Mucosa of rectum (tissue), 2 donors: ENCODE results near the gene FAT2.

Source experiments
- H3K27ac ChIP-seq, 2 donors: one replicate each; pipeline ENCODE4 v1.7.0; 2013; ENCODE audit warnings: inconsistent platforms in 2 of 2, low read depth in 2 of 2, low read length in 2 of 2
- H3K27me3 ChIP-seq, 2 donors: one replicate each; pipeline ENCODE4 v1.7.0; 2013; ENCODE audit warnings: low read length in 2 of 2; ENCODE audit not compliant: control insufficient read depth in 2 of 2, insufficient read depth in 2 of 2
- H3K36me3 ChIP-seq, 2 donors: one replicate each; pipeline ENCODE4 v1.7.0; 2013; ENCODE audit warnings: low read length in 2 of 2; ENCODE audit not compliant: control insufficient read depth in 2 of 2, insufficient read depth in 2 of 2
- H3K4me1 ChIP-seq, 2 donors: one replicate each; pipeline ENCODE4 v1.7.0; 2013; ENCODE audit warnings: low read length in 2 of 2, mild to moderate bottlenecking in 1 of 2; ENCODE audit not compliant: control insufficient read depth in 2 of 2, insufficient read depth in 2 of 2
- H3K4me3 ChIP-seq, 2 donors: one replicate each; pipeline ENCODE4 v1.7.0; 2013; ENCODE audit warnings: low read length in 2 of 2
- H3K9ac ChIP-seq, 2 donors: one replicate each; pipeline ENCODE4 v1.7.0; 2013; ENCODE audit warnings: low read length in 2 of 2, low read depth in 1 of 2, mild to moderate bottlenecking in 1 of 2
- H3K9me3 ChIP-seq, 2 donors: one replicate each; pipeline ENCODE4 v1.7.0; 2013; ENCODE audit warnings: low read length in 2 of 2; ENCODE audit not compliant: control insufficient read depth in 2 of 2
- donor health status: healthy.
- donor health status: Normal muscosa, but diverticular disease.

Gene FAT2

DNA sequence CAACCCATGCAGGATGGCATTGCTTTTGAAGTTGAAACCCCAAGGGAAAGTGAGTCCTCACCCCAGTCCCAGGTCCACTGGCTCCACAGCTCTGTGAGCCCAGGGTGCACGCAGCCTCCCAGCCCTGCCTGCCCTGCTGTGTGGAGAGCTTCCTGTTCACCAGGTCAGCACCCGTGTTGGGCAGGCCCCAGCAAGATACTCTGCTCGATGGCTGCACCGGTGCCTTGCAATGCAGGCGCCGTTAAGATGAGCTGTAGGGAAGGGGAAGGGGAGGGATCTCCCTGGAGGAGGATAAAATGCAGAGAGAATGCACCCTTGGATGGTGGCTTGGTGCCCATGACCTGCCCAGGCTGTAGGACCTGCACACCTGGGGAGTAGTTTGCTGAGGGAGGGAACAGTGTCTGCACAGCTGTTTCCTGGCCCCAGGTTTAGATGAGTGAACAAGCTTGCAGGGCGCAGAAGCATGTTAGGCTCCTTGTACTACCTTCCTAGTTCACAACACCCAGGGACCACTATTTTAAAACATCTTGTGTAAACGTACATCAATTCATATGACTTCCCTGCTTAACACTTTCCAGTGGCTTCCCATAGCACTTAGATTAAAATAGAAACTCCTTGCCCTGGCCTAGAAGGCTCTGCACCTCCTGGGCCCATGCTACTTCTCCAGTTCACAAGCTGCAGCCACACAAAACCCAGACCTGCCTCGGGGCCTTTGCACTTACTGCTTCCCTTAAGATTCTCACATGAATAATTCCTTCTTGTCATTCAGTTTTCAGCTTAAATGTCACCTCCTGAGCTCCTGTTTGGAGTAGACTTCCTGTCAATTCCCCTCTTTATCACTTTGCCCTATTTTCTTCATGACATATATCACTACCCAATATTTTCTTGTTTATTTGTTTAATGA, 19.6 kb downstream of the FAT2 start:
- Histone ChIP-seq H3K4me3 (no peak overlapping the region), H3K27me3 (peaks cover 0 to 2% of the 10 kb centered on the region in 2 donors), H3K9ac (no peak overlapping the region), H3K27ac (no peak overlapping the region), H3K9me3 (no peaks in the 10 kb centered on the region), H3K4me1 (no peaks in the 10 kb centered on the region), H3K36me3 (no peaks in the 10 kb centered on the region)

GRCh38 chr5:151570512-151571269, 20.4 kb downstream of the FAT2 start:
- Histone ChIP-seq H3K27me3 (peaks cover 0 to 2% of the 10 kb centered on the region in 2 donors), H3K4me1 (no peaks in the 10 kb centered on the region), H3K9me3 (no peaks in the 10 kb centered on the region), H3K4me3 (no peak overlapping the region), H3K9ac (no peak overlapping the region), H3K27ac (no peak overlapping the region), H3K36me3 (no peaks in the 10 kb centered on the region)

DNA sequence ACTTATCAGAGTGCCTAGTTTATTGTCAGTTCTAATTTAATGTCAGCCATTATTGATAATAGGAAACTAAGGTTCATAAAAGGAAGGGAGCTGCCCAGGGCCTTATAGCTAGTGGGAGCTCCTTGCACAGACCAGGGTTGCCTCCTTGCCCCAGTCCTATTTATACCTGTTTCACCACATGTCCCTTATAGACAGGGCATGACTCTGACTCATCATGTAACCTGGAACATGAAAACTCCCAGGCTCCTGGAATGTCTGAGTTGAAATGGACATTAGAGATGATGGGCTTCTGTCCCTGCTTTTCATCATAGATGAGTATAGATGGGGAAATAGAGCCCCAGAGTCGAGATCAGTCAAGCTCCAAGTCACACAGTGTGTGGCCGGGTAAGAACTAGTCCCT, 21.1 kb downstream of the FAT2 start:
- Histone ChIP-seq H3K9ac (no peak overlapping the region), H3K4me1 (no peaks in the 10 kb centered on the region), H3K4me3 (no peak overlapping the region), H3K27me3 (peaks cover 0 to 2% of the 10 kb centered on the region in 2 donors), H3K27ac (no peak overlapping the region), H3K9me3 (no peaks in the 10 kb centered on the region), H3K36me3 (no peaks in the 10 kb centered on the region)

DNA sequence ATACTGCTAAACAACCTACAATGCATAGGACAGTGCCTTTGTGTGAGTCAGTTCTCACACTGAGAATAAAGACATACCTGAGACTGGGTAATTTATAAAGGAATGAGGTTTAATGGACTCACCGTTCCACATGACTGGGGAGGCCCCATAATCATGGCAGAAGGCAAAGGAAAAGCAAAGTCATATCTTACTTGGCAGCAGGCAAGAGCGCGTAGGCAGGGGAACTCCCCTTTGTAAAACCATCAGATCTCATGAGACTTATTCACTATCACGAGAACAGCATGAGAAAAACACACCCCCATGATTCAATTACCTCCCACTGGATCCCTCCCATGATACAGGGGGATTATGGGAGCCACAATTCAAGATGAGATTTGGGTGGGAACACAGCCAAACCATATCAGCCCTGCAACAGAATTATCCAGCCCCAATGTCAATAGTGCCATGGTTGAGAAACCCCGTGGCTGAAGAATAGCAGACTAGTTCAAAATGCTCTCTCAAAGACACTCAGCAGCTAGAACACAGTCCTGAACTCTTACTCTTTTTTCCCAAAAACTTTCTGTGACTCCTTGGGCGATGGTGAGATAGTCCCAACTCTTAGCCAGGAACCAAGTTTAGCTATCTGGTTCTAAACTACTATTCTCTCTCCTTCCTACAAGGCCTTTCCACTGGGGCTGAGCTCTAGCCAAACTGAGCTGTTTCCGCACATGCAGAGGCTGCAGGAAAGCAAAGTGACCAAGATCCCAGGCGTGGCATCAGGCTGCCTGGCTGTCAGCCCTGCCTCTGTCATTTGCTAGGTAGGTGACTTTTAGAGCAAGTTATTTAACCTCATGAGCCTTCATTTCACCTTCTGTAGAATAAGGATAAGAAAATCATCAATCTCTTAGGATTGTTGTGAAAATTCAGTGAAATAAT, 21.7 kb downstream of the FAT2 start:
- Histone ChIP-seq H3K36me3 (no peaks in the 10 kb centered on the region), H3K27me3 (peaks cover 0 to 2% of the 10 kb centered on the region in 2 donors), H3K4me1 (no peaks in the 10 kb centered on the region), H3K27ac (no peak overlapping the region), H3K9ac (no peak overlapping the region), H3K9me3 (no peaks in the 10 kb centered on the region), H3K4me3 (no peak overlapping the region)

DNA sequence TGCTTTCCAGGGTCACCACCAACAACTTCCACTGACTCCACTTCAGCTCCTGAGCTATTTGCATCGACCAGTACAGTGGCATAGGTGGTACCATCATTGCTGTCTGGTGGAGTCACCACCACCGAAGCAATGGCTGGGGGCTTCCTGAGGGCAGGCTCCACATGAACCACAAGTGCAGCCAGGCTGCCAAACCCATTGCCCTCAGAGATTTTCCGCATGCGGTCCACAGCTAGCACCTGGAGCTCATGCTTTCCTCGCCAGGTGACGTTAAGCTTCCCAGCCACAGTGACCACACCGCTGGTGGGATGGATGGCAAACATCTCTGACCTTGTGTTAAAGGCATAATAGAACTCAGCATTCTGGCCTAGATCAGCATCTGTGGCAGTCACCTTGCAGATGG, 23.1 kb downstream of the FAT2 start:
- H3K36me3 ChIP-seq = no peaks in the 10 kb centered on the region
- H3K4me1 ChIP-seq = no peaks in the 10 kb centered on the region

GRCh38 chr5:151565971-151566370, 25.2 kb downstream of the FAT2 start:
- Histone ChIP-seq H3K36me3 (no peaks in the 10 kb centered on the region), H3K4me1 (no peaks in the 10 kb centered on the region)

More for the DNA sequence above, 23.1 kb downstream of the FAT2 start:
- H3K27ac ChIP-seq = no peak overlapping the region
- no peaks in the 10 kb centered on the region for H3K9me3 ChIP-seq
- peaks cover 0 to 2% of the 10 kb centered on the region in 2 donors for H3K27me3 ChIP-seq
- H3K9ac ChIP-seq = no peak overlapping the region
- no peak overlapping the region for H3K4me3 ChIP-seq

GRCh38 chr5:151562019-151562707, 29.0 kb downstream of the FAT2 start:
- Histone ChIP-seq H3K36me3 (no peaks in the 10 kb centered on the region), H3K9me3 (no peaks in the 10 kb centered on the region), H3K27ac (no peak overlapping the region), H3K27me3 (peaks cover 0 to 4% of the 10 kb centered on the region in 2 donors), H3K4me3 (no peak overlapping the region), H3K4me1 (no peaks in the 10 kb centered on the region), H3K9ac (no peak overlapping the region)

More at GRCh38 chr5:151565971-151566370, 25.2 kb downstream of the FAT2 start:
- Histone ChIP-seq H3K9me3 (no peaks in the 10 kb centered on the region), H3K4me3 (no peak overlapping the region), H3K9ac (no peak overlapping the region), H3K27me3 (peaks cover 0 to 6% of the 10 kb centered on the region in 2 donors), H3K27ac (no peak overlapping the region)

- no peaks in the 10 kb centered on the region for H3K9me3 ChIP-seq
These were observed 33.2 kb downstream of the FAT2 start for GRCh38 chr5:151557951-151558350.

GRCh38 chr5:151557466-151557865, 33.7 kb downstream of the FAT2 start:
- no peak overlapping the region for H3K9ac ChIP-seq
- H3K27me3 ChIP-seq = peaks cover 0 to 4% of the 10 kb centered on the region in 2 donors
- H3K27ac ChIP-seq = no peak overlapping the region
- H3K9me3 ChIP-seq = no peaks in the 10 kb centered on the region
- H3K36me3 ChIP-seq = no peaks in the 10 kb centered on the region
- no peaks in the 10 kb centered on the region for H3K4me1 ChIP-seq
- H3K4me3 ChIP-seq = no peak overlapping the region

More at GRCh38 chr5:151557951-151558350, 33.2 kb downstream of the FAT2 start:
- Histone ChIP-seq H3K9ac (no peak overlapping the region), H3K27ac (no peak overlapping the region), H3K4me3 (no peak overlapping the region), H3K4me1 (no peaks in the 10 kb centered on the region), H3K36me3 (no peaks in the 10 kb centered on the region), H3K27me3 (peaks cover 0 to 4% of the 10 kb centered on the region in 2 donors)
